ENCODE results near the gene P2RY11.

The P2RY11 gene

DNA sequence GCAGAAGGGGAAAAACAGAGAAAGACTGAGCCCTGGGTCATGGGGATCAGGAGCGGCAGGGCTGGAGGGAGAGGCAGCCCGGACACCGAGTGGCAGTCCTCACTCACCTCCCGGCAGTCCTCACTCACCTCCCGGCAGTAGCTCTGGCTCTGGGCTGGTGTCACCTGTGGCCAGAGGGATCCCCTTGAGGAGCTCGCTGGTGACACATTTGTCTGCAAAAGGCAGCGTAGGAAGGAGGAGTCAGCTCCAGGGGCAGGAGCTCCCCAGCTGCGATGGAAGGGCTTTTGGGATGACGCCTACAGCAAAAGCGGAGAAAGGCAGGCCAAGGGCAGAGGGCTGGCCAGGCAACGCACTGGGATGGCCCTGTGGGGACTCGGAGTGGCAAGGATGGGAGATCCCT lies 7.5 kb downstream of the P2RY11 start:
- DNase-seq (ENCODE audit: low read depth) = no peak
- TF ChIP-seq, protein P1, sequence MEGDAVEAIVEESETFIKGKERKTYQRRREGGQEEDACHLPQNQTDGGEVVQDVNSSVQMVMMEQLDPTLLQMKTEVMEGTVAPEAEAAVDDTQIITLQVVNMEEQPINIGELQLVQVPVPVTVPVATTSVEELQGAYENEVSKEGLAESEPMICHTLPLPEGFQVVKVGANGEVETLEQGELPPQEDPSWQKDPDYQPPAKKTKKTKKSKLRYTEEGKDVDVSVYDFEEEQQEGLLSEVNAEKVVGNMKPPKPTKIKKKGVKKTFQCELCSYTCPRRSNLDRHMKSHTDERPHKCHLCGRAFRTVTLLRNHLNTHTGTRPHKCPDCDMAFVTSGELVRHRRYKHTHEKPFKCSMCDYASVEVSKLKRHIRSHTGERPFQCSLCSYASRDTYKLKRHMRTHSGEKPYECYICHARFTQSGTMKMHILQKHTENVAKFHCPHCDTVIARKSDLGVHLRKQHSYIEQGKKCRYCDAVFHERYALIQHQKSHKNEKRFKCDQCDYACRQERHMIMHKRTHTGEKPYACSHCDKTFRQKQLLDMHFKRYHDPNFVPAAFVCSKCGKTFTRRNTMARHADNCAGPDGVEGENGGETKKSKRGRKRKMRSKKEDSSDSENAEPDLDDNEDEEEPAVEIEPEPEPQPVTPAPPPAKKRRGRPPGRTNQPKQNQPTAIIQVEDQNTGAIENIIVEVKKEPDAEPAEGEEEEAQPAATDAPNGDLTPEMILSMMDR (IDR thresholded peaks at IDR 0.05; ENCODE audit: low read depth, low read length, missing control alignments) = no peak

DNA sequence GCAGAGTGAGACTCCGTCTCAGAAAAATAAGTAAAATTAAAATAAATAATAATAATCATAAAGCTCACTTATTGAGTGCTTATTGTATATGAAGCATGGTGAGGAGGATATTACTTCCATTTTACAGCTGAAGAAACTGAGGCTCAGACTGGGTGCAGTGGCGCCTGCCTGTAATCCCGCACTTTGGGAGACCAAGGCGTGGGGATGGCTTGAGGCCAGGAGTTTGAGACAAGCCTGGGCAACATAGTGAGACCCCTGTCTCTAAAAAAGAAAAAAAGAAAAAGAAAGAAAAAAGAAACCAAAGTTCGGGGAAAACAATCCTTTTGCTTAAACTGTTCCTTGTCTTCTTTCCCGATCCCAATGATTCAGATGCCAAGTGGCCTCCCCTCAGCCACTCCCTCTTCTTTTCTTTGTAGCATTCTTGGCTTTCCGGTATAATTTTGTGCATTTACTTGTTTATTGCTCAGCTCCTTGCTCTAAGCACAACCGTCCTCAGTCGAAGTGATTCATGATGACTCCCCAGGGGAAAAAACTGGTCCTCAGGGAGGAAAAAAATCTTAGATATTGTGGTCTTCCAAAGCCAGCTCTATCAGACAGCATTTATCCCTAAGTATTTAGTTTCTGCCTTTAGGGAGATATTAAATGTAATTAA lies 9.2 kb downstream of the P2RY11 start:
- no peak overlapping the region for H3K4me3 ChIP-seq (ENCODE audit: low read depth, low read length)
- TF ChIP-seq, protein P1 (IDR thresholded peaks at IDR 0.05; ENCODE audit: low read depth, low read length, missing control alignments) = no peak
- no peak for DNase-seq (ENCODE audit: low read depth)

More for the DNA sequence above, 7.5 kb downstream of the P2RY11 start:
- peak overlapping the region; percentile 98 for H3K4me3 ChIP-seq (ENCODE audit: low read depth, low read length)

DNA sequence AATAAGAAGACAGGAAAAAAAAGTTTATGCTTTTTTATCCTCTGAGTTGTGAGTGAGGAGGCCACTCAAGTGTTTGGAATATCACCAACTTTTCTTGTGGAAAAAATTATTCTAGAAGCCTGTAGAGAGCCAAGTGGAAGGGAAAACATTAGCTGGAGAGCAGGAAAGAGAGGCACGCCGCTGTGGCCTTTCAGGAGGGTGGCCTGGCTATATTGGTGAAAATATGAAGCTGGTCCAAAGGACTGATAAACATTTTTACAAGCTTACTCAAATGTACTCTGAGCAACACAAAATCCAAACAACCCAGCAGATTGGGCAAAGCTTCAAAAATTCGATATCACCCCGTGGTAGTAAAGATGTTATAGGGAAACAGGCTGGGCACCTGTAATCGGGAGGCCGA lies 10.6 kb downstream of the P2RY11 start:
- H3K4me3 ChIP-seq (ENCODE audit: low read depth, low read length) = no peak overlapping the region
- no peak for DNase-seq (ENCODE audit: low read depth)
- TF ChIP-seq, protein P1 (IDR thresholded peaks at IDR 0.05; ENCODE audit: low read depth, low read length, missing control alignments) = no peak

DNA sequence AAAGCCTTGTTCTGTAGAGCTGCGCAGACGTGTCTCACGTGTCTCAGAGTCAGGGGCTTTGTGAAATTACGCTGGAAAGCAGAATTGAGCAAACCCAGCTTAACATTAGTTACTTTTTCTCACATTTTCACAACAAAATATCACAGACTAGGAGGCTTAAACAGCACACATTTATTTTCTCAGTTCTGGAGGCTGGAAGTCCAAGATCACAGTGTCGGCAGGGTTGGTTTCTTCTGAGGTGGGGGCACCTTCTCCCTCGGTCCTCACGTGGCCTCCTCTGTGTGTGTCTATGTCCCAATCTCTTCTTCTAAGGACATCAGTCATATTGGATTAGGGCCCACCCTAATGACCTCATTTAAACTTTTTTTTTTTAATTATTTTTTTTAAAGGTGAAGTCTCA lies 12.9 kb downstream of the P2RY11 start:
- DNase-seq (ENCODE audit: low read depth) = no peak
- no peak overlapping the region for H3K4me3 ChIP-seq (ENCODE audit: low read depth, low read length)
- TF ChIP-seq, protein P1 (IDR thresholded peaks at IDR 0.05; ENCODE audit: low read depth, low read length, missing control alignments) = no peak

DNA sequence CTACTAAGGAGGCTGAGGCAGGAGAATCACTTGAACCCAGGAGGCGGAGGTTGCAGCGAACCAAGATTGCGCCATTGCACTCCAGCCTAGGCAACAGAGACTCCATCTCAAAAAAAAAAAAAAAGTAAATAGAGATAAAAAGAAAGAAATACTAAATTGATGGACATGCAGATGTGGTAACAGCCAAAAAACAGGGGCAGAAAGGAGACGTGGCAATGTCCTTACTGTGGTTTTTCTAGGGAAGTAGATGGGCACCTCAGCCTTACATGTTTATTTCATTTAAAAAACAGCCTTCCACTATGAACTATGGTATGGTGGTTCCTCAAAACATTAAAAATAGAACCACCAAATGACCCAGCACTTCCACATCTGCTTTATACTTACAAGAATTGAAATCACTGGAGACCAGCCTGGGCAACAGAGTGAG lies 14.7 kb downstream of the P2RY11 start:
- TF ChIP-seq, protein P1 (IDR thresholded peaks at IDR 0.05; ENCODE audit: low read depth, low read length, missing control alignments) = no peak
- no peak for DNase-seq (ENCODE audit: low read depth)
- H3K4me3 ChIP-seq (ENCODE audit: low read depth, low read length) = no peak overlapping the region

DNA sequence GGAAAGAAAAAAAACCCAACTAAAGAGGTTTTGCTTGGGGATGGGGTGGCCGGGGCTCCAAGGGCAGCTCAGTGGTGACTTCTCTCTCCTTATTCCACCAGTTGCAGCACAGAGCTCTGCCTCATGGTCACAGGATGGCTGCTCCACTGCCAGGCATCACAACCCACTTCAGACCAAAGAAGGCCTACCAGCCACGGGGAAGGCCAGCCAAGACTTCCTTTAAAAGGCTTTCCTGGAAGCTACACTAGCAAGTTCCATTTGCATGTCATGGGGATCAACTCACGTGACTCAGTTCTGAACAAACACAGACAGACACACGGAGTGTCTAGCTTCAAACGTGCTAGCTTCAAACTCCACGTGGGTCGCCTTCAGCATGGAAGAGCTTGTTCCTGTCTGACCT lies 21.4 kb downstream of the P2RY11 start:
- H3K4me3 ChIP-seq (ENCODE audit: low read depth, low read length) = no peak overlapping the region
- no peak for DNase-seq (ENCODE audit: low read depth)
- TF ChIP-seq, protein P1 (IDR thresholded peaks at IDR 0.05; ENCODE audit: low read depth, low read length, missing control alignments) = no peak

DNA sequence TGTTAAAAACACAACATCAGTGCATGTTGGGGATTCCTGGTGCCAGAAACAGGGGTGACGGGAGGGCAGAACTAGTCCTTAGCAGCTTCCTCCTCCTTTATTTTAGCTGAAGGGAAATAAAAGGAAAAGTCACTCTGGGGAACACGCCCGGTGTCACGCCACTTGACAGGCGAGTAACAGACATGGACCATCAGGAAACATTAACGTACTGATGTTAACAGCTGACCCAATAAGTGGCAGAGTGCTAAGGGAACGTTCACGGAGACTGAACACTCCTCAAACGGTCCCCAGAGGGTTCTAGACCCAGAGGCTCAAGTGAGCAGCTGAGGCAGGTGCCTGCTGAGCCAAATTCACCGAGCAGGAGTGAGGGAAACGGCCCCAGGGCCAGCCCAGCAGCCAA lies 22.1 kb downstream of the P2RY11 start:
- TF ChIP-seq, protein P1 (IDR thresholded peaks at IDR 0.05; ENCODE audit: low read depth, low read length, missing control alignments) = no peak
- H3K4me3 ChIP-seq (ENCODE audit: low read depth, low read length) = no peak overlapping the region
- no peak for DNase-seq (ENCODE audit: low read depth)
